HG02938 (cell line): ENCODE results near the gene TXNDC15.
A peak's percentile ranks its signal among the peaks of the same experiment; 100 is the strongest.
"Not testable (repeated sequence)": the region's sequence is repeated elsewhere in the genome, so short reads cannot be mapped to it uniquely, and the experiment has no call there.

Experiments
- ATAC-seq: cut with Tn5 transposase; IDR thresholded peaks from one replicate; pipeline ENCODE4 v1.9.1; 2021; ENCODE audit warnings: mild to moderate bottlenecking, moderate library complexity; ENCODE audit not compliant: unreplicated experiment

Gene TXNDC15

GRCh38 chr5:134873987-134874830 lies at the start of gene TXNDC15:
TXNDC15 (plus strand) TSS chr5:134874371; CDS start chr5:134874428, 57 bp downstream.
- peak; percentile 82 for ATAC-seq

GRCh38 chr5:134824681-134825080 lies 49.5 kb upstream of the TXNDC15 start:
- no peak for ATAC-seq

- no peak for ATAC-seq
These were observed 49.0 kb upstream of the TXNDC15 start for GRCh38 chr5:134825212-134825611.

- no peak for ATAC-seq
These were observed 40.7 kb upstream of the TXNDC15 start for GRCh38 chr5:134833340-134834032.

GRCh38 chr5:134835623-134836022 lies 38.5 kb upstream of the TXNDC15 start:
- no peak for ATAC-seq

GRCh38 chr5:134837530-134838181 lies 36.5 kb upstream of the TXNDC15 start:
- no peak for ATAC-seq

GRCh38 chr5:134838361-134838760 lies 35.8 kb upstream of the TXNDC15 start:
- ATAC-seq, result not testable (repeated sequence)

GRCh38 chr5:134840811-134841210 lies 33.4 kb upstream of the TXNDC15 start:
- ATAC-seq, result no peak

GRCh38 chr5:134844252-134844651 lies 29.9 kb upstream of the TXNDC15 start:
- ATAC-seq, result no peak

- no peak for ATAC-seq
These were observed 28.8 kb upstream of the TXNDC15 start for GRCh38 chr5:134845335-134845851.

- ATAC-seq, result peak; percentile 91
These were observed 28.1 kb upstream of the TXNDC15 start, which contains the start of gene C5orf24 for GRCh38 chr5:134845852-134846640. C5orf24 (plus strand) TSS chr5:134845968; CDS start chr5:134854901, 8,933 bp downstream.

GRCh38 chr5:134846641-134846960 lies 27.6 kb upstream of the TXNDC15 start:
- ATAC-seq, result no peak

GRCh38 chr5:134849434-134849933 lies 24.7 kb upstream of the TXNDC15 start:
- ATAC-seq, result not testable (repeated sequence)

GRCh38 chr5:134851307-134851923 lies 22.8 kb upstream of the TXNDC15 start:
- ATAC-seq, result no peak

GRCh38 chr5:134856465-134856864 lies 17.7 kb upstream of the TXNDC15 start:
- not testable (repeated sequence) for ATAC-seq

- no peak for ATAC-seq
These were observed 16.8 kb upstream of the TXNDC15 start for GRCh38 chr5:134857401-134857800.

- no peak for ATAC-seq
These were observed 9.5 kb upstream of the TXNDC15 start for GRCh38 chr5:134864707-134865106.

GRCh38 chr5:134873494-134873893 lies 677 bp upstream of the TXNDC15 start:
- ATAC-seq, result no peak

- ATAC-seq, result peak; percentile 22
These were observed 872 bp downstream of the TXNDC15 start for GRCh38 chr5:134874831-134875655.
